CD14-positive monocyte (primary cell): ENCODE data around the gene LRRC7. TPM values are rescaled to one million over a fixed set of nuclear protein-coding genes. Genes with fewer than 3 reads are reported as not detected.

ENCODE experiments used
- DNase-seq, 3 donors: peaks; one replicate each; pipeline ENCODE4 v3.0.0-alpha.2; 2011 to 2022
- H2AFZ ChIP-seq: 2 replicates; pipeline ENCODE4 v1.6.0; 2012; ENCODE audit warnings: mild to moderate bottlenecking, low read depth, low read length, inconsistent platforms; ENCODE audit not compliant: insufficient read depth, poor library complexity, severe bottlenecking
- H3K27ac ChIP-seq, 2 donors: 1 replicate in 1 of 2; 2 replicates in 1 of 2; pipeline ENCODE4 v1.5.1; 2012 to 2013; ENCODE audit warnings: low read length in 2 of 2, control low read depth in 1 of 2, inconsistent platforms in 1 of 2, low read depth in 1 of 2, mild to moderate bottlenecking in 1 of 2
- H3K27me3 ChIP-seq, 2 donors: one replicate each; pipeline versions ENCODE4 v1.6.0 to v1.6.1; 2011 to 2013; ENCODE audit warnings: low read length in 2 of 2; ENCODE audit not compliant: control insufficient read depth in 2 of 2, insufficient read depth in 2 of 2
- H3K36me3 ChIP-seq, 2 donors: replicated peaks in 1 of 2; 1 replicate in 1 of 2; 2 replicates in 1 of 2; pipeline versions ENCODE4 v1.5.1 to v1.6.1; 2012 to 2013; ENCODE audit warnings: low read length in 2 of 2, control low read depth in 1 of 2, inconsistent platforms in 1 of 2, mild to moderate bottlenecking in 1 of 2; ENCODE audit not compliant: insufficient read depth in 2 of 2, control insufficient read depth in 1 of 2
- H3K4me1 ChIP-seq, 2 donors: 1 replicate in 1 of 2; 2 replicates in 1 of 2; pipeline versions ENCODE4 v1.5.1 to v1.6.1; 2012 to 2013; ENCODE audit warnings: low read length in 2 of 2, control low read depth in 1 of 2, inconsistent platforms in 1 of 2, mild to moderate bottlenecking in 1 of 2, moderate library complexity in 1 of 2; ENCODE audit not compliant: insufficient read depth in 2 of 2, control insufficient read depth in 1 of 2
- H3K4me2 ChIP-seq: replicated peaks from 2 replicates; pipeline ENCODE3; 2012; ENCODE audit warnings: low read length, moderate library complexity, mild to moderate bottlenecking; ENCODE audit not compliant: poor library complexity, severe bottlenecking; ENCODE audit errors: extremely low read depth
- H3K4me3 ChIP-seq, 3 experiments: fragments of 200-600 bp in 1 of 3; sonication (generic) in 1 of 3; replicated peaks in 1 of 3; 1 replicate in 2 of 3; 2 replicates in 1 of 3; pipeline ENCODE4 v1.5.1; 2011 to 2013; ENCODE audit warnings: low read length in 3 of 3, mild to moderate bottlenecking in 3 of 3, control low read depth in 2 of 3, low read depth in 2 of 3, inconsistent platforms in 1 of 3, moderate library complexity in 1 of 3
- H3K79me2 ChIP-seq: 2 replicates; pipeline ENCODE4 v1.6.0; 2012; ENCODE audit warnings: mild to moderate bottlenecking, control low read depth, inconsistent platforms, low read length, moderate library complexity; ENCODE audit not compliant: insufficient read depth
- H3K9ac ChIP-seq: 2 replicates; pipeline ENCODE4 v1.6.0; 2017; ENCODE audit warnings: low read length, mild to moderate bottlenecking; ENCODE audit not compliant: insufficient read depth, poor library complexity, severe bottlenecking
- H3K9me3 ChIP-seq, 2 donors: replicated peaks in 1 of 2; 1 replicate in 1 of 2; 2 replicates in 1 of 2; pipeline versions ENCODE4 v1.5.1 to v1.6.1; 2012 to 2013; ENCODE audit warnings: low read length in 2 of 2, control low read depth in 1 of 2; ENCODE audit not compliant: control insufficient read depth in 1 of 2, insufficient read depth in 1 of 2
- H4K20me1 ChIP-seq: 2 replicates; pipeline ENCODE4 v1.6.0; 2012; ENCODE audit warnings: mild to moderate bottlenecking, low read length, control low read depth, moderate library complexity; ENCODE audit not compliant: insufficient read depth
- H3K27ac Mint-ChIP-seq, 7 donors: one replicate each; pipeline ENCODE4 v1.8.0; 2020; ENCODE audit warnings: mild to moderate bottlenecking in 7 of 7, mixed read lengths in 7 of 7, moderate library complexity in 6 of 7, inconsistent platforms in 2 of 7
- H3K27me3 Mint-ChIP-seq, 3 donors: one replicate each; pipeline ENCODE4 v1.8.0; 2021 to 2022; ENCODE audit warnings: low read depth in 3 of 3, mild to moderate bottlenecking in 3 of 3, mixed read lengths in 3 of 3, moderate library complexity in 3 of 3, inconsistent platforms in 1 of 3
- H3K36me3 Mint-ChIP-seq, 2 donors: one replicate each; pipeline ENCODE4 v1.8.0; 2020; ENCODE audit warnings: mixed read lengths in 2 of 2, inconsistent platforms in 1 of 2, mild to moderate bottlenecking in 1 of 2
- H3K4me1 Mint-ChIP-seq: one replicate; pipeline ENCODE4 v1.8.0; 2020; ENCODE audit warnings: mild to moderate bottlenecking, mixed read lengths
- H3K4me3 Mint-ChIP-seq, 2 donors: one replicate each; pipeline ENCODE4 v1.8.0; 2020; ENCODE audit warnings: mild to moderate bottlenecking in 2 of 2, mixed read lengths in 2 of 2, moderate library complexity in 1 of 2
- H3K9me3 Mint-ChIP-seq, 7 donors: one replicate each; pipeline ENCODE4 v1.8.0; 2020 to 2022; ENCODE audit warnings: mixed read lengths in 7 of 7, mild to moderate bottlenecking in 6 of 7, moderate library complexity in 6 of 7, inconsistent platforms in 2 of 7
- CTCF ChIP-seq: fragments of 200-600 bp; IDR thresholded peaks from one replicate; pipeline ENCODE4 v1.8.0; 2022; ENCODE audit warnings: antibody characterized with exemption, mild to moderate bottlenecking
- WGBS: methylation state at CpG from one replicate; pipeline ENCODE4 v1.1.5; 2013; ENCODE audit warnings: missing lambda C conversion rate; ENCODE audit not compliant: insufficient coverage; 5-methylcytosine and 5-hydroxymethylcytosine counted together
- intact Hi-C, 2 donors: fragments of 100-400 bp; cut with micrococcal nuclease; formaldehyde crosslinking; loops; one replicate each; pipeline versions ENCODE4 v1.15.0 to v1.15.1; 2023
- polyA plus RNA-seq, 3 donors: library from polyadenylated mRNA; depleted of rRNA in 1 of 3; unstranded in 2 of 3; stranded (reverse) in 1 of 3; fragments of 300-500 nt in 2 of 3; fragments of >200 nt in 1 of 3; fragmentation: Illumina TruSeq in 2 of 3; gene quantifications; 1 replicate in 2 of 3; 2 replicates in 1 of 3; pipeline ENCODE4 v1.2.3, GENCODE V29; 2012 to 2021

LRRC7 gene
- polyA plus RNA-seq, 3 donors = not detected

- H3K27ac Mint-ChIP-seq = no peak overlapping the region
- H3K27ac ChIP-seq = no peak overlapping the region
- H3K4me3 ChIP-seq = no peak overlapping the region
- H3K79me2 ChIP-seq = no peaks in the 10 kb centered on the region
- H3K9ac ChIP-seq = no peak overlapping the region
- H3K4me1 Mint-ChIP-seq = no peaks in the 10 kb centered on the region
- no peaks in the 10 kb centered on the region for H3K9me3 ChIP-seq
- no peaks in the 10 kb centered on the region for H3K36me3 ChIP-seq
- intact Hi-C loops = no loop called here
- peaks cover 0 to 3% (median 2%) of the 10 kb centered on the region in 7 donors for H3K9me3 Mint-ChIP-seq
- H3K36me3 Mint-ChIP-seq = no peaks in the 10 kb centered on the region
- no peak overlapping the region for H3K4me2 ChIP-seq
- no CpG with 5 or more reads among the region's 4 CpGs for WGBS
- no peak for DNase-seq
- TF ChIP-seq CTCF = no peak
- peaks cover 0 to under 1% of the 10 kb centered on the region in 2 donors for H3K4me1 ChIP-seq
- no peaks in the 10 kb centered on the region for H3K27me3 Mint-ChIP-seq
- H2AFZ ChIP-seq = no peak overlapping the region
- H3K4me3 Mint-ChIP-seq = no peak overlapping the region
- no peaks in the 10 kb centered on the region for H4K20me1 ChIP-seq
- no peaks in the 10 kb centered on the region for H3K27me3 ChIP-seq
Measured at GRCh38 chr1:69993810-69994209, 426.1 kb downstream of the LRRC7 start.

GRCh38 chr1:69994241-69994640 is 426.5 kb downstream of the LRRC7 start:
- Histone ChIP-seq H4K20me1 (no peaks in the 10 kb centered on the region), H3K27ac (no peak overlapping the region), H3K27me3 (no peaks in the 10 kb centered on the region), H3K36me3 (no peaks in the 10 kb centered on the region), H3K4me3 (no peak overlapping the region), H3K4me2 (no peak overlapping the region), H3K9me3 (no peaks in the 10 kb centered on the region), H2AFZ (no peak overlapping the region), H3K79me2 (no peaks in the 10 kb centered on the region), H3K4me1 (no peaks in the 10 kb centered on the region), H3K9ac (no peak overlapping the region)
- H3K4me3 Mint-ChIP-seq = no peak overlapping the region
- TF ChIP-seq CTCF = no peak
- H3K36me3 Mint-ChIP-seq = no peaks in the 10 kb centered on the region
- no peaks in the 10 kb centered on the region for H3K27me3 Mint-ChIP-seq
- peaks cover 0 to 4% (median 2%) of the 10 kb centered on the region in 7 donors for H3K9me3 Mint-ChIP-seq
- no peak for DNase-seq
- no peaks in the 10 kb centered on the region for H3K4me1 Mint-ChIP-seq
- H3K27ac Mint-ChIP-seq = no peak overlapping the region
- no CpG with 5 or more reads among the region's 1 CpG for WGBS
- intact Hi-C loops = no loop called here
